HCT116 (cell line): ENCODE data around the gene ADARB2. TPM values are rescaled to one million over a fixed set of nuclear protein-coding genes. Genes with fewer than 3 reads are reported as not detected.

Experiments
- ATAC-seq: fragments of 200-7000 bp; cut with Tn5 transposase; 2 replicates; pipeline ENCODE4 v1.9.1; 2020; ENCODE audit warnings: mild to moderate bottlenecking, moderate library complexity
- BruUV-seq: library from RNA; stranded (reverse); fragments of 400-500 nt; replicated peaks from 2 replicates; lab custom pipeline; 2021; lab: Mats Ljungman, UMichigan
- CTCF ChIA-PET: fragments of 300-600 bp; sonication (Branson Sonifier 250); formaldehyde crosslinking; loops from one replicate; lab custom pipeline; 2021; ENCODE audit warnings: antibody characterized with exemption; lab: Charles Lee
- POLR2A ChIA-PET: fragments of 300-600, 350-600 bp; sonication (Branson Sonifier 250); formaldehyde crosslinking; loops from one replicate; lab custom pipeline; 2021; ENCODE audit warnings: antibody characterized with exemption; lab: Charles Lee
- RAD21 ChIA-PET, 2 experiments: fragments of 300-600 bp; sonication (Branson Sonifier 250); formaldehyde crosslinking; loops; one replicate each; lab custom pipeline; 2023; ENCODE audit warnings: low total read pairs in 2 of 2; ENCODE audit not compliant: uncharacterized antibody in 2 of 2, unreplicated experiment in 2 of 2, low non-redundant PET in 1 of 2; lab: Charles Lee
- DNase-seq: peaks from one replicate; pipeline ENCODE4 v3.0.0-alpha.2; 2010; ENCODE audit warnings: low read depth, low spot score
- H2AFZ ChIP-seq: fragments of 200-600 bp; shearing (Covaris generic), sonication (generic); 2 replicates; pipeline ENCODE4 v1.6.1; 2017; ENCODE audit warnings: low read depth, mixed run types, mixed read lengths, antibody characterized with exemption, low read length; ENCODE audit not compliant: poor library complexity, severe bottlenecking
- H3K27ac ChIP-seq: 2 replicates; pipeline ENCODE4 v1.5.1; 2012; ENCODE audit warnings: low read depth, low read length
- H3K27me3 ChIP-seq: fragments of 200-600 bp; sonication (generic); 2 replicates; pipeline ENCODE4 v1.6.1; 2016; ENCODE audit warnings: mixed run types, low read length, mixed read lengths; ENCODE audit not compliant: insufficient read depth
- H3K36me3 ChIP-seq, 2 experiments: fragments of 200-500 bp in 1 of 2; fragments of 200-600 bp in 1 of 2; sonication (Bioruptor generic) in 1 of 2; sonication (generic) in 1 of 2; 2 replicates each; pipeline versions ENCODE4 v1.5.1 to v1.6.1; 2014 to 2016; ENCODE audit warnings: low read length in 2 of 2, inconsistent platforms in 1 of 2, mixed read lengths in 1 of 2, mixed run types in 1 of 2; ENCODE audit not compliant: insufficient read depth in 2 of 2, control insufficient read depth in 1 of 2
- H3K4me1 ChIP-seq, 2 experiments: fragments of 200-600 bp in 1 of 2; sonication (generic) in 1 of 2; 2 replicates each; pipeline versions ENCODE4 v1.5.1 to v1.6.1; 2012 to 2017; ENCODE audit warnings: low read length in 2 of 2, inconsistent platforms in 1 of 2, mild to moderate bottlenecking in 1 of 2, mixed read lengths in 1 of 2, mixed run types in 1 of 2, moderate library complexity in 1 of 2; ENCODE audit not compliant: insufficient read depth in 2 of 2, control insufficient read depth in 1 of 2
- H3K4me2 ChIP-seq: fragments of 200-600 bp; sonication (generic); 2 replicates; pipeline ENCODE4 v1.6.1; 2017; ENCODE audit warnings: mixed run types, low read length, mixed read lengths
- H3K4me3 ChIP-seq, 2 experiments: fragments of 200-600 bp in 1 of 2; sonication (generic) in 1 of 2; replicated peaks in 1 of 2; 2 replicates each; pipeline ENCODE4 v1.5.1; 2011 to 2016; ENCODE audit warnings: low read length in 2 of 2, control low read depth in 1 of 2, low read depth in 1 of 2, mild to moderate bottlenecking in 1 of 2, mixed read lengths in 1 of 2, mixed run types in 1 of 2
- H3K79me2 ChIP-seq: fragments of 200-600 bp; sonication (generic); 2 replicates; pipeline ENCODE4 v1.6.1; 2017; ENCODE audit warnings: mild to moderate bottlenecking, mixed run types, low read length, moderate library complexity, mixed read lengths; ENCODE audit not compliant: insufficient read depth
- H3K9ac ChIP-seq: fragments of 200-600 bp; sonication (generic); 2 replicates; pipeline ENCODE4 v1.6.1; 2016; ENCODE audit warnings: low read length, mixed read lengths
- H3K9me2 ChIP-seq: fragments of 200-600 bp; sonication (generic), shearing (Covaris generic); 2 replicates; pipeline ENCODE4 v1.6.1; 2017; ENCODE audit warnings: mixed run types, mild to moderate bottlenecking, moderate library complexity; ENCODE audit not compliant: insufficient read depth
- H3K9me3 ChIP-seq, 2 experiments: fragments of 200-500 bp in 1 of 2; fragments of 200-600 bp in 1 of 2; sonication (Bioruptor generic) in 1 of 2; sonication (generic) in 1 of 2; 2 replicates each; pipeline ENCODE4 v1.6.1; 2014 to 2017; ENCODE audit warnings: low read length in 2 of 2, mixed read lengths in 2 of 2, inconsistent platforms in 1 of 2, low read depth in 1 of 2, mild to moderate bottlenecking in 1 of 2, mixed run types in 1 of 2, moderate library complexity in 1 of 2; ENCODE audit not compliant: control insufficient read depth in 1 of 2, insufficient read depth in 1 of 2
- H4K20me1 ChIP-seq: fragments of 200-600 bp; sonication (generic), shearing (Covaris generic); 2 replicates; pipeline ENCODE4 v1.6.1; 2017; ENCODE audit warnings: mixed run types, mild to moderate bottlenecking, moderate library complexity; ENCODE audit not compliant: insufficient read depth
- CBX3 ChIP-seq: IDR thresholded peaks from 2 replicates; pipeline ENCODE4 v1.6.1; 2012; ENCODE audit warnings: low read depth
- CEBPB ChIP-seq: IDR thresholded peaks from 2 replicates; pipeline ENCODE4 v1.6.1; 2012; ENCODE audit warnings: low read depth
- EGR1 ChIP-seq: IDR thresholded peaks from 2 replicates; pipeline ENCODE4 v1.6.1; 2012; ENCODE audit warnings: low read depth
- FOSL1 ChIP-seq: IDR thresholded peaks from 2 replicates; pipeline ENCODE4 v1.6.1; 2012; ENCODE audit warnings: low read depth
- RAD21 ChIP-seq: IDR thresholded peaks from 2 replicates; pipeline ENCODE4 v1.6.1; 2012; ENCODE audit warnings: low read depth, mild to moderate bottlenecking
- REST ChIP-seq: IDR thresholded peaks from 2 replicates; pipeline ENCODE4 v1.6.1; 2012; ENCODE audit warnings: low read depth
- SIN3A ChIP-seq: IDR thresholded peaks from 2 replicates; pipeline ENCODE4 v1.6.1; 2012; ENCODE audit warnings: low read depth
- SP1 ChIP-seq: IDR thresholded peaks from 2 replicates; pipeline ENCODE4 v1.6.1; 2012; ENCODE audit warnings: low read depth
- SRF ChIP-seq: IDR thresholded peaks from 2 replicates; pipeline ENCODE4 v1.6.1; 2012; ENCODE audit warnings: low read depth
- TCF7L2 ChIP-seq: IDR thresholded peaks from 2 replicates; pipeline ENCODE4 v1.7.0; 2011; ENCODE audit warnings: borderline replicate concordance, inconsistent platforms; ENCODE audit not compliant: insufficient read depth, insufficient read length; ENCODE audit errors: extremely low read depth
- YY1 ChIP-seq: IDR thresholded peaks from 2 replicates; pipeline ENCODE4 v1.6.1; 2011; ENCODE audit warnings: low read length, low read depth, moderate library complexity, mild to moderate bottlenecking; ENCODE audit not compliant: insufficient replicate concordance; ENCODE audit errors: extremely low read depth
- ZBTB33 ChIP-seq: IDR thresholded peaks from 2 replicates; pipeline ENCODE4 v1.6.1; 2011; ENCODE audit warnings: mild to moderate bottlenecking, low read length, moderate library complexity; ENCODE audit not compliant: insufficient replicate concordance; ENCODE audit errors: extremely low read depth
- ZFX ChIP-seq: fragments of 450-650 bp; IDR thresholded peaks from 2 replicates; pipeline ENCODE4 v1.6.1; 2017
- intact Hi-C: fragments of 100-400 bp; cut with micrococcal nuclease; formaldehyde crosslinking; loops from 2 replicates; pipeline ENCODE4 v1.10.0; 2022
- total RNA-seq: library from RNA; stranded (reverse); gene quantifications from one replicate; pipeline ENCODE4 v1.2.1, GENCODE V29; 2021; ENCODE audit not compliant: unreplicated experiment
- TF ChIP-seq, protein P1 (sequence below): IDR thresholded peaks from 2 replicates; pipeline ENCODE4 v1.6.1; 2012

ADARB2 gene
- total RNA-seq, 1 experiment from 2014 or later, result not detected

DNA sequence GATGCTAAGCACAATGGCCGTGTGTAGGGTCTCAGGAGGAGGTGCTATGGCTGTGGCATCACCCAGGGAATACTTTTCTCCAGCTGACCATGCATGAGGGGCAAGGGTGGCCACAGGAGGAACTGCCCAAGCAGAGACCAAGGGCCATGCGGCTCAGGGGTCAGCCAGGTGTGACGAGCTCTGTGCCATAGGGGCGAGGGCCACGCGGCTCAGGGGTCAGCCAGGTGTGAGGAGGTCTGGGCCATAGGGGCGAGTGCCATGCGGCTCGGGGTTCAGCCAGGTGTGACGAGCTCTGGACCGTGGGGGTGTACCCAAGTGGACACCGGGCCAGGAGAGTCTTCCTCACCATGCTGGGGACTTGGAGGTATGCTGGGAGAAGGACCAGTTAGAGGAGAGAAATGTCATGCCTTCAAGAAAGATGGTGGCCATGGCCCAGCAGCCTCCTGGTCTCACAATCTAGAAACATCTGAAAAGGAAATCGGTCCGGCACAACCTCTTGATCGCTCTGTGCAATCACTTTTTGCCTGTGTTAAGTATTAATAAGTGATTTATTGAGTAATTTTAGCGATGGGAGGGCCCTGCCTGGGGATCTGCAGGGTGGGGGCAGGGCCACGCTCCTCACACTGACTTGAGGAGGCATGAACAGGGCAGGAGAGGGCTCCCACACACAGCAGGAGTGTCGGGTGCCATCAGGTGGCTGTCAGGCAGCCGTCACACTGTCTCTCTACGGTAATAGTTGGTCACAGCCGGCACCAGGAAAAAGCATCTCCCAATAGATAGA lies 265.0 kb downstream of the ADARB2 start:
- H3K36me3 ChIP-seq, result no peaks in the 10 kb centered on the region
- no peak overlapping the region for H3K9ac ChIP-seq
- no TSS peak for BruUV-seq
- peaks cover 11% of the 10 kb centered on the region; the same call in 1 of the 2 replicates for H3K27me3 ChIP-seq
- intact Hi-C loops, result no loop called here
- no peaks in the 10 kb centered on the region for H3K9me2 ChIP-seq
- H3K9me3 ChIP-seq, result no peaks in the 10 kb centered on the region
- DNase-seq (no peak), ATAC-seq (no peak)
- ChIA-PET POLR2A (no interaction called here), CTCF (no interaction called here)
- H2AFZ ChIP-seq, result no peak overlapping the region
- H3K4me1 ChIP-seq, result no peaks in the 10 kb centered on the region
- TF ChIP-seq SRF (no peak), CBX3 (no peak), SP1 (no peak), ZFX (no peak), EGR1 (no peak), YY1 (no peak), REST (no peak), RAD21 (no peak), ZBTB33 (no peak), CEBPB (no peak), FOSL1 (no peak), TCF7L2 (no peak), SIN3A (no peak)
- TF ChIP-seq, protein P1, sequence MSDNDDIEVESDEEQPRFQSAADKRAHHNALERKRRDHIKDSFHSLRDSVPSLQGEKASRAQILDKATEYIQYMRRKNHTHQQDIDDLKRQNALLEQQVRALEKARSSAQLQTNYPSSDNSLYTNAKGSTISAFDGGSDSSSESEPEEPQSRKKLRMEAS, result no peak
- TF ChIP-seq, all 23 proteins: peak for 0
- no peaks in the 10 kb centered on the region for H3K79me2 ChIP-seq
- RAD21 ChIA-PET, result no interaction called here
- no peak overlapping the region for H3K4me2 ChIP-seq
- H4K20me1 ChIP-seq, result no peaks in the 10 kb centered on the region
- H3K27ac ChIP-seq, result no peak overlapping the region
- no peak overlapping the region for H3K4me3 ChIP-seq
